Activated CD8-positive, alpha-beta memory T cell treated with anti-CD3 and anti-CD28 coated beads, Interleukin-2, amount 50 U/mL, for 48 hours (primary cell): Measurements from ENCODE around the gene PTGES2.

ENCODE experiments used
- DNase-seq: peaks from one replicate; pipeline ENCODE4 v3.0.0-alpha.2; 2020

PTGES2 gene

GRCh38 chr9:128153060-128153946 is 25.8 kb upstream of the PTGES2 start:
- no peak for DNase-seq

GRCh38 chr9:128152133-128153059 is 24.9 kb upstream of the PTGES2 start:
- no peak for DNase-seq

- DNase-seq: no peak
Measured at GRCh38 chr9:128151309-128152132, 24.0 kb upstream of the PTGES2 start.

GRCh38 chr9:128150594-128151308 is 23.2 kb upstream of the PTGES2 start:
- no peak for DNase-seq

GRCh38 chr9:128149951-128150593 is 22.5 kb upstream of the PTGES2 start:
- no peak for DNase-seq

- no peak for DNase-seq
Measured at GRCh38 chr9:128149001-128149701, 21.6 kb upstream of the PTGES2 start, which contains the start of gene LCN2. Gene LCN2 (plus strand): TSS chr9:128149453. CDS start chr9:128149526, 73 bp downstream.

GRCh38 chr9:128148509-128149000 is 21.0 kb upstream of the PTGES2 start:
- DNase-seq: no peak

GRCh38 chr9:128146591-128147120 is 19.1 kb upstream of the PTGES2 start:
- no peak for DNase-seq

- no peak for DNase-seq
Measured at GRCh38 chr9:128145951-128146351, 18.4 kb upstream of the PTGES2 start.

GRCh38 chr9:128145536-128145935 is 18.0 kb upstream of the PTGES2 start:
- DNase-seq: no peak

- DNase-seq: no peak
Measured at GRCh38 chr9:128144239-128145181, 17.0 kb upstream of the PTGES2 start.

- no peak for DNase-seq
Measured at GRCh38 chr9:128143525-128144238, 16.2 kb upstream of the PTGES2 start.

- no peak for DNase-seq
Measured at GRCh38 chr9:128142596-128142995, 15.1 kb upstream of the PTGES2 start.

GRCh38 chr9:128142061-128142460 is 14.5 kb upstream of the PTGES2 start:
- no peak for DNase-seq

- DNase-seq: no peak
Measured at GRCh38 chr9:128141604-128142003, 14.1 kb upstream of the PTGES2 start.

GRCh38 chr9:128139621-128140020 is 12.1 kb upstream of the PTGES2 start:
- DNase-seq: no peak

- no peak for DNase-seq
Measured at GRCh38 chr9:128138001-128138400, 10.5 kb upstream of the PTGES2 start.
